ENCODE data around the gene U2AF1L4.
A peak's percentile ranks its signal among the peaks of the same experiment; 100 is the strongest.

U2AF1L4 gene

GRCh38 chr19:35745328-35746086, at the start of gene U2AF1L4, which contains the start of gene PSENEN:
Gene U2AF1L4, minus strand, starts transcription at chr19:35745418. Its CDS starts 27 bp downstream, at chr19:35745391.
Gene PSENEN, plus strand, starts transcription at chr19:35745651. Its CDS starts 280 bp downstream, at chr19:35745931.
- peak; percentile 86 to 96 for DNase-seq (ENCODE audit: low read depth in 1 of 2, low spot score in 1 of 2)

- no peak for DNase-seq (ENCODE audit: low read depth in 1 of 2, low spot score in 1 of 2)
These were observed 48.4 kb upstream of the U2AF1L4 start for GRCh38 chr19:35793381-35794165.

GRCh38 chr19:35792888-35793287, 47.7 kb upstream of the U2AF1L4 start:
- DNase-seq (ENCODE audit: low read depth in 1 of 2, low spot score in 1 of 2): no peak

- no peak for DNase-seq (ENCODE audit: low read depth in 1 of 2, low spot score in 1 of 2)
These were observed 47.1 kb upstream of the U2AF1L4 start for GRCh38 chr19:35792312-35792711.

GRCh38 chr19:35791814-35792279, 46.6 kb upstream of the U2AF1L4 start:
- DNase-seq (ENCODE audit: low read depth in 1 of 2, low spot score in 1 of 2): no peak

GRCh38 chr19:35790981-35791813, 46.0 kb upstream of the U2AF1L4 start:
- DNase-seq (ENCODE audit: low read depth in 1 of 2, low spot score in 1 of 2): no peak

- no peak for DNase-seq (ENCODE audit: low read depth in 1 of 2, low spot score in 1 of 2)
These were observed 45.0 kb upstream of the U2AF1L4 start for GRCh38 chr19:35789978-35790944.

- DNase-seq (ENCODE audit: low read depth in 1 of 2, low spot score in 1 of 2): no peak
These were observed 44.2 kb upstream of the U2AF1L4 start for GRCh38 chr19:35789195-35789977.

- no peak for DNase-seq (ENCODE audit: low read depth in 1 of 2, low spot score in 1 of 2)
These were observed 43.2 kb upstream of the U2AF1L4 start for GRCh38 chr19:35788205-35788960.

- no peak for DNase-seq (ENCODE audit: low read depth in 1 of 2, low spot score in 1 of 2)
These were observed 42.1 kb upstream of the U2AF1L4 start for GRCh38 chr19:35787227-35787799.

- DNase-seq (ENCODE audit: low read depth in 1 of 2, low spot score in 1 of 2): no peak
These were observed 41.3 kb upstream of the U2AF1L4 start for GRCh38 chr19:35786299-35787160.

GRCh38 chr19:35785339-35785627, 40.1 kb upstream of the U2AF1L4 start:
- DNase-seq (ENCODE audit: low read depth in 1 of 2, low spot score in 1 of 2): no peak

- no peak for DNase-seq (ENCODE audit: low read depth in 1 of 2, low spot score in 1 of 2)
These were observed 39.5 kb upstream of the U2AF1L4 start for GRCh38 chr19:35784503-35785338.

- DNase-seq (ENCODE audit: low read depth in 1 of 2, low spot score in 1 of 2): no peak
These were observed 38.5 kb upstream of the U2AF1L4 start for GRCh38 chr19:35783469-35784434.

- no peak for DNase-seq (ENCODE audit: low read depth in 1 of 2, low spot score in 1 of 2)
These were observed 37.4 kb upstream of the U2AF1L4 start for GRCh38 chr19:35782589-35782988.
